B cell (primary cell): ENCODE measurements around the gene USPL1. TPM values are rescaled to one million over a fixed set of nuclear protein-coding genes. Genes with fewer than 3 reads are reported as not detected.

Source experiments
- ATAC-seq: fragments of 200-7000 bp; cut with Tn5 transposase; one replicate; pipeline ENCODE4 v1.10.0; 2021; ENCODE audit warnings: low read depth, mild to moderate bottlenecking, moderate number of reproducible peaks, moderate library complexity
- CTCF ChIA-PET: fragments of 350-600 bp; sonication (Branson Sonifier 250); formaldehyde crosslinking; loops from one replicate; lab custom pipeline; 2021; ENCODE audit warnings: antibody characterized with exemption, inconsistent platforms; lab: Charles Lee
- POLR2A ChIA-PET: fragments of 350-600 bp; sonication (Branson Sonifier 250); formaldehyde crosslinking; loops from one replicate; lab custom pipeline; 2021; ENCODE audit warnings: antibody characterized with exemption; lab: Charles Lee
- DNase-seq: peaks from one replicate; pipeline ENCODE4 v3.0.0; 2013
- H2AFZ ChIP-seq: 2 replicates; pipeline ENCODE4 v1.6.1; 2012; ENCODE audit warnings: mild to moderate bottlenecking, low read depth, low read length; ENCODE audit not compliant: insufficient read depth, poor library complexity, severe bottlenecking
- H3K27ac ChIP-seq, 2 donors: 1 replicate in 1 of 2; 2 replicates in 1 of 2; pipeline ENCODE4 v1.5.1; 2012 to 2013; ENCODE audit warnings: low read length in 2 of 2, mild to moderate bottlenecking in 2 of 2, moderate library complexity in 1 of 2
- H3K27me3 ChIP-seq, 4 experiments: fragments of 200-600 bp in 1 of 4; sonication (generic) in 1 of 4; replicated peaks in 1 of 4; 1 replicate in 2 of 4; 2 replicates in 2 of 4; pipeline versions ENCODE4 v1.6.1 to v1.7.0; 2013 to 2016; ENCODE audit warnings: low read length in 3 of 4, mild to moderate bottlenecking in 2 of 4, mixed read lengths in 1 of 4, moderate library complexity in 1 of 4; ENCODE audit not compliant: insufficient read depth in 4 of 4, control insufficient read depth in 3 of 4; ENCODE audit errors: control extremely low read depth in 1 of 4
- H3K36me3 ChIP-seq, 2 experiments: replicated peaks in 1 of 2; 1 replicate in 1 of 2; 2 replicates in 1 of 2; pipeline versions ENCODE4 v1.6.1 to v1.7.1; 2013; ENCODE audit warnings: low read length in 1 of 2; ENCODE audit not compliant: insufficient read depth in 2 of 2, control insufficient read depth in 1 of 2; ENCODE audit errors: control extremely low read depth in 1 of 2, extremely low read depth in 1 of 2
- H3K4me1 ChIP-seq, 2 donors: fragments of 200-600 bp in 1 of 2; sonication (generic) in 1 of 2; 1 replicate in 1 of 2; 2 replicates in 1 of 2; pipeline versions ENCODE4 v1.5.1 to v1.6.1; 2013 to 2017; ENCODE audit warnings: low read length in 2 of 2; ENCODE audit not compliant: control insufficient read depth in 2 of 2, insufficient read depth in 2 of 2
- H3K4me2 ChIP-seq: replicated peaks from 2 replicates; pipeline ENCODE3; 2012; ENCODE audit warnings: mild to moderate bottlenecking, low read depth, low read length; ENCODE audit not compliant: poor library complexity, severe bottlenecking
- H3K4me3 ChIP-seq, 5 experiments: fragments of 200-600 bp in 1 of 5; sonication (generic) in 1 of 5; 1 replicate in 3 of 5; 2 replicates in 2 of 5; pipeline versions ENCODE4 v1.5.1 to v1.7.0; 2011 to 2016; ENCODE audit warnings: low read length in 4 of 5, mild to moderate bottlenecking in 4 of 5, low read depth in 2 of 5, control low read depth in 1 of 5, moderate library complexity in 1 of 5; ENCODE audit not compliant: insufficient read depth in 1 of 5; ENCODE audit errors: control extremely low read depth in 1 of 5, extremely low read depth in 1 of 5
- H3K79me2 ChIP-seq: fragments of 200-600 bp; sonication (generic); one replicate; pipeline ENCODE4 v1.6.0; 2016; ENCODE audit warnings: low read length; ENCODE audit not compliant: control insufficient read depth, insufficient read depth
- H3K9ac ChIP-seq: fragments of 200-600 bp; sonication (generic); 2 replicates; pipeline ENCODE4 v1.6.1; 2017; ENCODE audit warnings: mild to moderate bottlenecking, low read length, moderate library complexity
- H3K9me3 ChIP-seq, 3 donors: one replicate each; pipeline versions ENCODE4 v1.6.1 to v1.7.1; 2013; ENCODE audit warnings: low read length in 2 of 3; ENCODE audit not compliant: control insufficient read depth in 2 of 3, insufficient read depth in 1 of 3; ENCODE audit errors: control extremely low read depth in 1 of 3
- H4K20me1 ChIP-seq: 2 replicates; pipeline ENCODE4 v1.6.0; 2012; ENCODE audit warnings: mild to moderate bottlenecking, low read length; ENCODE audit not compliant: insufficient read depth, control insufficient read depth, poor library complexity, severe bottlenecking
- H3K27ac Mint-ChIP-seq: one replicate; pipeline ENCODE4 v1.8.0; 2021; ENCODE audit warnings: mixed read lengths
- H3K27me3 Mint-ChIP-seq: one replicate; pipeline ENCODE4 v1.8.0; 2021; ENCODE audit warnings: mixed read lengths
- H3K4me1 Mint-ChIP-seq: one replicate; pipeline ENCODE4 v1.8.0; 2021; ENCODE audit warnings: mixed read lengths
- H3K4me3 Mint-ChIP-seq: one replicate; pipeline ENCODE4 v1.8.0; 2021; ENCODE audit warnings: mixed read lengths
- H3K9me3 Mint-ChIP-seq: one replicate; pipeline ENCODE4 v1.8.0; 2022; ENCODE audit warnings: mixed read lengths; ENCODE audit not compliant: insufficient read depth
- CTCF ChIP-seq: fragments of 200-600 bp; IDR thresholded peaks from one replicate; pipeline ENCODE4 v1.8.0; 2022; ENCODE audit warnings: antibody characterized with exemption, mild to moderate bottlenecking
- EZH2 ChIP-seq: IDR thresholded peaks from 2 replicates; pipeline ENCODE4 v1.6.1; 2012; ENCODE audit warnings: borderline replicate concordance, low read depth, mild to moderate bottlenecking, moderate library complexity, low read length; ENCODE audit not compliant: insufficient read depth, poor library complexity, severe bottlenecking
- WGBS: methylation state at CpG from one replicate; pipeline ENCODE4 v1.1.5; 2013; ENCODE audit warnings: missing lambda C conversion rate; ENCODE audit not compliant: insufficient coverage; 5-methylcytosine and 5-hydroxymethylcytosine counted together
- intact Hi-C: fragments of 100-400 bp; cut with micrococcal nuclease; formaldehyde crosslinking; loops from one replicate; pipeline ENCODE4 v1.10.0; 2022
- polyA plus RNA-seq: library from polyadenylated mRNA; depleted of rRNA; stranded (reverse); fragments of >200 nt; gene quantifications from 2 replicates; pipeline ENCODE4 v1.2.3, GENCODE V29; 2012
- total RNA-seq, 2 donors: library from RNA; stranded (reverse); fragments of 120-200 nt in 1 of 2; gene quantifications; 1 replicate in 1 of 2; 2 replicates in 1 of 2; pipeline versions ENCODE4 v1.2.3 to v1.2.4, GENCODE V29; 2013 to 2022

The USPL1 gene
- total and polyA plus RNA-seq, 2 donors (not counting 1 experiment from before 2014, with no cell fraction given), result 30.2 to 55.8 TPM

GRCh38 chr13:30690282-30691188 is 72.8 kb downstream of the USPL1 start:
- peak overlapping the region; percentile 79 for H3K27ac Mint-ChIP-seq
- CTCF ChIA-PET, result interaction anchor here (1.2 kb wide), 1 partner anchor 42 kb away, joined by 3 read pairs; no protein-coding TSS in a partner anchor
- H4K20me1 ChIP-seq, result no peaks in the 10 kb centered on the region
- H3K36me3 ChIP-seq, result no peaks in the 10 kb centered on the region
- H3K27ac ChIP-seq, result peak overlapping the region in 1 of 2 donors; percentile 10
- peak overlapping the region; percentile 84 for H3K4me3 Mint-ChIP-seq
- peaks cover 20% of the 10 kb centered on the region for H3K4me1 Mint-ChIP-seq
- WGBS, result 58% methylated on average over 18 of the region's 21 CpGs
- H3K4me3 ChIP-seq, result peak overlapping the region in 4 of 5 experiments; percentile 20 to 55 (median 31)
- peak overlapping the region; percentile 63 for H3K4me2 ChIP-seq
- DNase-seq (peak; percentile 63), ATAC-seq (peak; percentile 90)
- peaks cover 3% of the 10 kb centered on the region for H3K27me3 Mint-ChIP-seq
- H3K9me3 ChIP-seq, result peaks cover 0 to 5% (median 0%) of the 10 kb centered on the region in 3 donors
- POLR2A ChIA-PET, result interaction anchor here (0.6 to 1.0 kb wide), 3 partner anchors 15 to 145 kb away, joined by 3 to 8 read pairs (median 4); no protein-coding TSS in a partner anchor
- H3K9me3 Mint-ChIP-seq, result no peaks in the 10 kb centered on the region
- H3K79me2 ChIP-seq, result no peaks in the 10 kb centered on the region
- peak overlapping the region; percentile 52 for H3K9ac ChIP-seq
- no peak for TF ChIP-seq CTCF
- no peak for TF ChIP-seq EZH2
- H3K4me1 ChIP-seq, result peaks cover 16 to 17% of the 10 kb centered on the region in 2 donors
- peak overlapping the region; percentile 14 for H2AFZ ChIP-seq
- intact Hi-C loops, result loop anchor here (1.0 kb wide), 2 partner anchors 16 to 54 kb away; no protein-coding TSS in a partner anchor
- H3K27me3 ChIP-seq, result no peaks in the 10 kb centered on the region

GRCh38 chr13:30692113-30692512 is 74.4 kb downstream of the USPL1 start:
- Histone ChIP-seq H3K27ac (no peak overlapping the region), H4K20me1 (no peaks in the 10 kb centered on the region), H3K4me1 (peaks cover 27 to 28% of the 10 kb centered on the region in 2 donors), H3K9ac (no peak overlapping the region), H3K36me3 (no peaks in the 10 kb centered on the region), H3K27me3 (no peaks in the 10 kb centered on the region), H2AFZ (no peak overlapping the region), H3K79me2 (no peaks in the 10 kb centered on the region), H3K4me3 (no peak overlapping the region), H3K4me2 (no peak overlapping the region), H3K9me3 (peaks cover 0 to 5% (median 0%) of the 10 kb centered on the region in 3 donors)
- H3K4me1 Mint-ChIP-seq, result peaks cover 33% of the 10 kb centered on the region
- WGBS, result no CpG with 5 or more reads among the region's 1 CpG
- intact Hi-C loops, result no loop called here
- H3K27ac Mint-ChIP-seq, result no peak overlapping the region
- ChIA-PET CTCF (no interaction called here), POLR2A (no interaction called here)
- TF ChIP-seq CTCF (no peak), EZH2 (no peak)
- H3K9me3 Mint-ChIP-seq, result no peaks in the 10 kb centered on the region
- DNase-seq (no peak), ATAC-seq (no peak)
- H3K4me3 Mint-ChIP-seq, result no peak overlapping the region
- H3K27me3 Mint-ChIP-seq, result peaks cover 10% of the 10 kb centered on the region
